HG02884 (cell line): ENCODE measurements around the gene MRPL37.
A peak's percentile ranks its signal among the peaks of the same experiment; 100 is the strongest.
"Not testable (repeated sequence)": the region's sequence is repeated elsewhere in the genome, so short reads cannot be mapped to it uniquely, and the experiment has no call there.

ENCODE experiments used
- ATAC-seq: cut with Tn5 transposase; IDR thresholded peaks from one replicate; pipeline ENCODE4 v1.9.1; 2021; ENCODE audit warnings: mild to moderate bottlenecking, moderate library complexity; ENCODE audit not compliant: unreplicated experiment

MRPL37 gene

GRCh38 chr1:54171606-54172005, 28.4 kb upstream of the MRPL37 start:
- no peak for ATAC-seq

- ATAC-seq: no peak
Measured at GRCh38 chr1:54172614-54173599, 27.1 kb upstream of the MRPL37 start.

GRCh38 chr1:54173681-54174080, 26.3 kb upstream of the MRPL37 start:
- no peak for ATAC-seq

- ATAC-seq: no peak
Measured at GRCh38 chr1:54174106-54174505, 25.9 kb upstream of the MRPL37 start.

- no peak for ATAC-seq
Measured at GRCh38 chr1:54176621-54177327, 23.2 kb upstream of the MRPL37 start.

- no peak for ATAC-seq
Measured at GRCh38 chr1:54177726-54178125, 22.2 kb upstream of the MRPL37 start.

- ATAC-seq: no peak
Measured at GRCh38 chr1:54178296-54179070, 21.5 kb upstream of the MRPL37 start.

- ATAC-seq: no peak
Measured at GRCh38 chr1:54180701-54181360, 19.1 kb upstream of the MRPL37 start.

- no peak for ATAC-seq
Measured at GRCh38 chr1:54186056-54186455, 13.9 kb upstream of the MRPL37 start.

- no peak for ATAC-seq
Measured at GRCh38 chr1:54188291-54188690, 11.7 kb upstream of the MRPL37 start.

GRCh38 chr1:54190526-54190925, 9.4 kb upstream of the MRPL37 start:
- no peak for ATAC-seq

- no peak for ATAC-seq
Measured at GRCh38 chr1:54191525-54191924, 8.4 kb upstream of the MRPL37 start.

GRCh38 chr1:54193453-54193852, 6.5 kb upstream of the MRPL37 start:
- ATAC-seq: no peak

- no peak for ATAC-seq
Measured at GRCh38 chr1:54199151-54199764, 709 bp upstream of the MRPL37 start.

GRCh38 chr1:54200519-54200997, 591 bp downstream of the MRPL37 start:
- peak; percentile 21 for ATAC-seq

- no peak for ATAC-seq
Measured at GRCh38 chr1:54204199-54204598, 4.2 kb downstream of the MRPL37 start.

GRCh38 chr1:54207287-54207686, 7.3 kb downstream of the MRPL37 start:
- ATAC-seq: no peak

GRCh38 chr1:54207896-54208295, 7.9 kb downstream of the MRPL37 start:
- ATAC-seq: not testable (repeated sequence)

- ATAC-seq: no peak
Measured at GRCh38 chr1:54212872-54213271, 12.9 kb downstream of the MRPL37 start.

- no peak for ATAC-seq
Measured at GRCh38 chr1:54215523-54215922, 15.6 kb downstream of the MRPL37 start.
